Colonic mucosa (tissue), 4 donors: ENCODE results near the gene WDHD1. TPM values are rescaled to one million over a fixed set of nuclear protein-coding genes. Genes with fewer than 3 reads are reported as not detected.

ENCODE experiments used
- DNase-seq: peaks from one replicate; pipeline ENCODE4 v3.0.0-alpha.2; 2020
- H3K27ac ChIP-seq: fragments of 200-600 bp; one replicate; pipeline ENCODE4 v1.8.0; 2021
- H3K27me3 ChIP-seq: fragments of 200-600 bp; one replicate; pipeline ENCODE4 v1.8.0; 2021
- H3K36me3 ChIP-seq: fragments of 200-600 bp; one replicate; pipeline ENCODE4 v1.8.0; 2021
- H3K4me1 ChIP-seq: fragments of 200-600 bp; one replicate; pipeline ENCODE4 v1.8.0; 2021; ENCODE audit warnings: mild to moderate bottlenecking
- H3K4me3 ChIP-seq: fragments of 200-600 bp; one replicate; pipeline ENCODE4 v1.8.0; 2021
- H3K9ac ChIP-seq, 2 donors: one replicate each; pipeline ENCODE4 v1.7.0; 2013; ENCODE audit warnings: control low read depth in 2 of 2, low read depth in 2 of 2, low read length in 2 of 2
- H3K9me3 ChIP-seq: fragments of 200-600 bp; one replicate; pipeline ENCODE4 v1.8.0; 2021
- CTCF ChIP-seq: fragments of 200-600 bp; IDR thresholded peaks from one replicate; pipeline ENCODE4 v1.8.0; 2022; ENCODE audit warnings: antibody characterized with exemption, mild to moderate bottlenecking
- intact Hi-C: fragments of 100-400 bp; cut with DNase I; formaldehyde crosslinking; loops from one replicate; pipeline ENCODE4 v1.14.1; 2022
- total RNA-seq, 2 donors: library from RNA; stranded (reverse); fragmentation: NEBNext Ultra II Directional in 1 of 2; extraction: Animal tissue kit (Norgen Biotek cat#: 25700) in 1 of 2; gene quantifications; one replicate each; pipeline ENCODE4 v1.2.1, GENCODE V29; 2021
- donor health status: healthy.
- donor health status: DM: no; HTN: no; CAD: no.
- donor health status: DM: no; HTN: no; CAD: no.

The WDHD1 gene
- total RNA-seq, 2 donors from 2014 or later, result 5.8 to 22.6 TPM

GRCh38 chr14:54895683-54896082 is 131.2 kb downstream of the WDHD1 start:
- Histone ChIP-seq H3K36me3 (no peaks in the 10 kb centered on the region), H3K4me1 (no peaks in the 10 kb centered on the region), H3K27ac (no peak overlapping the region), H3K4me3 (no peak overlapping the region), H3K27me3 (no peaks in the 10 kb centered on the region), H3K9ac (no peak overlapping the region), H3K9me3 (no peaks in the 10 kb centered on the region)
- intact Hi-C loops, result no loop called here
- no peak for TF ChIP-seq CTCF
- DNase-seq, result no peak

GRCh38 chr14:54894995-54895394 is 131.9 kb downstream of the WDHD1 start:
- Histone ChIP-seq H3K9me3 (no peaks in the 10 kb centered on the region), H3K9ac (no peak overlapping the region), H3K36me3 (no peaks in the 10 kb centered on the region), H3K27me3 (no peaks in the 10 kb centered on the region), H3K4me3 (no peak overlapping the region), H3K4me1 (no peaks in the 10 kb centered on the region), H3K27ac (no peak overlapping the region)
- no peak for TF ChIP-seq CTCF
- no peak for DNase-seq
- intact Hi-C loops, result no loop called here

- peak; percentile 78 for TF ChIP-seq CTCF
- Histone ChIP-seq H3K4me3 (no peak overlapping the region), H3K9ac (no peak overlapping the region), H3K27ac (no peak overlapping the region), H3K4me1 (no peaks in the 10 kb centered on the region), H3K36me3 (no peaks in the 10 kb centered on the region), H3K27me3 (no peaks in the 10 kb centered on the region), H3K9me3 (no peaks in the 10 kb centered on the region)
- no peak for DNase-seq
- intact Hi-C loops, result no loop called here
These were observed 133.6 kb downstream of the WDHD1 start for GRCh38 chr14:54893151-54893760.

GRCh38 chr14:54891471-54892245 is 135.2 kb downstream of the WDHD1 start:
- TF ChIP-seq CTCF, result no peak
- no peak for DNase-seq
- H3K27ac ChIP-seq, result no peak overlapping the region
- H3K27me3 ChIP-seq, result no peaks in the 10 kb centered on the region
- no peak overlapping the region for H3K9ac ChIP-seq
- no peaks in the 10 kb centered on the region for H3K4me1 ChIP-seq
- no peak overlapping the region for H3K4me3 ChIP-seq
- intact Hi-C loops, result no loop called here
- H3K36me3 ChIP-seq, result no peaks in the 10 kb centered on the region
- no peaks in the 10 kb centered on the region for H3K9me3 ChIP-seq

GRCh38 chr14:54890788-54891187 is 136.1 kb downstream of the WDHD1 start:
- Histone ChIP-seq H3K9me3 (no peaks in the 10 kb centered on the region), H3K4me3 (no peak overlapping the region), H3K36me3 (no peaks in the 10 kb centered on the region), H3K27me3 (no peaks in the 10 kb centered on the region), H3K27ac (no peak overlapping the region), H3K9ac (no peak overlapping the region), H3K4me1 (no peaks in the 10 kb centered on the region)
- TF ChIP-seq CTCF, result no peak
- no peak for DNase-seq
- intact Hi-C loops, result no loop called here
